ENCODE results near the gene STX17. TPM values are rescaled to one million over a fixed set of nuclear protein-coding genes. Genes with fewer than 3 reads are reported as not detected.
"Not testable (repeated sequence)": the region's sequence is repeated elsewhere in the genome, so short reads cannot be mapped to it uniquely, and the experiment has no call there.

STX17 gene
- total RNA-seq, 2 donors from 2014 or later, result 20.1 to 26.4 TPM

- H3K4me1 Mint-ChIP-seq, result no peaks in the 10 kb centered on the region
- ATAC-seq (replicated peaks), result no peak
- no peaks in the 10 kb centered on the region for H3K27me3 Mint-ChIP-seq
- no peak overlapping the region for H3K4me3 Mint-ChIP-seq
- no peaks in the 10 kb centered on the region for H3K9me3 Mint-ChIP-seq
- no peak overlapping the region for H3K27ac Mint-ChIP-seq
- H3K36me3 Mint-ChIP-seq (ENCODE audit: low read depth), result peaks cover 61% of the 10 kb centered on the region
Observed at GRCh38 chr9:99967457-99967856, 61.0 kb downstream of the STX17 start.

GRCh38 chr9:99970481-99970880 is 64.0 kb downstream of the STX17 start:
- peaks cover 52% of the 10 kb centered on the region for H3K36me3 Mint-ChIP-seq (ENCODE audit: low read depth)
- no peak for ATAC-seq (replicated peaks)
- H3K27ac Mint-ChIP-seq, result no peak overlapping the region
- H3K27me3 Mint-ChIP-seq, result no peaks in the 10 kb centered on the region
- H3K4me1 Mint-ChIP-seq, result no peaks in the 10 kb centered on the region
- H3K9me3 Mint-ChIP-seq, result no peaks in the 10 kb centered on the region
- H3K4me3 Mint-ChIP-seq, result no peak overlapping the region

GRCh38 chr9:99971410-99971809 is 65.0 kb downstream of the STX17 start:
- Mint-ChIP-seq H3K27me3 (no peaks in the 10 kb centered on the region), H3K9me3 (no peaks in the 10 kb centered on the region), H3K27ac (no peak overlapping the region), H3K4me1 (no peaks in the 10 kb centered on the region), H3K36me3 (ENCODE audit: low read depth) (peaks cover 51% of the 10 kb centered on the region), H3K4me3 (no peak overlapping the region)
- no peak for ATAC-seq (replicated peaks)

GRCh38 chr9:99973455-99973854 is 67.0 kb downstream of the STX17 start:
- ATAC-seq (replicated peaks), result no peak
- Mint-ChIP-seq H3K36me3 (ENCODE audit: low read depth) (peaks cover 39% of the 10 kb centered on the region), H3K9me3 (no peaks in the 10 kb centered on the region), H3K27me3 (no peaks in the 10 kb centered on the region), H3K4me3 (no peak overlapping the region), H3K27ac (no peak overlapping the region), H3K4me1 (no peaks in the 10 kb centered on the region)

- H3K27me3 Mint-ChIP-seq, result no peaks in the 10 kb centered on the region
- H3K9me3 Mint-ChIP-seq, result no peaks in the 10 kb centered on the region
- H3K4me1 Mint-ChIP-seq, result no peaks in the 10 kb centered on the region
- H3K4me3 Mint-ChIP-seq, result no peak overlapping the region
- peak overlapping the region; percentile 31 for H3K27ac Mint-ChIP-seq
- peaks cover 35% of the 10 kb centered on the region for H3K36me3 Mint-ChIP-seq (ENCODE audit: low read depth)
- ATAC-seq (replicated peaks), result no peak
Observed at GRCh38 chr9:99977033-99977792, 70.8 kb downstream of the STX17 start.

- Mint-ChIP-seq H3K4me1 (no peaks in the 10 kb centered on the region), H3K27ac (peak overlapping the region; percentile 31), H3K36me3 (ENCODE audit: low read depth) (peaks cover 42% of the 10 kb centered on the region), H3K9me3 (no peaks in the 10 kb centered on the region), H3K4me3 (no peak overlapping the region), H3K27me3 (no peaks in the 10 kb centered on the region)
- no peak for ATAC-seq (replicated peaks)
Observed at GRCh38 chr9:99978221-99978620, 71.8 kb downstream of the STX17 start.

GRCh38 chr9:99980598-99980997 is 74.1 kb downstream of the STX17 start:
- H3K4me1 Mint-ChIP-seq, result no peaks in the 10 kb centered on the region
- no peak overlapping the region for H3K4me3 Mint-ChIP-seq
- no peaks in the 10 kb centered on the region for H3K9me3 Mint-ChIP-seq
- ATAC-seq (replicated peaks), result no peak
- no peak overlapping the region for H3K27ac Mint-ChIP-seq
- H3K36me3 Mint-ChIP-seq (ENCODE audit: low read depth), result peaks cover 52% of the 10 kb centered on the region
- H3K27me3 Mint-ChIP-seq, result no peaks in the 10 kb centered on the region

GRCh38 chr9:99986642-99987041 is 80.2 kb downstream of the STX17 start:
- peaks cover 5% of the 10 kb centered on the region for H3K4me1 Mint-ChIP-seq
- no peak for ATAC-seq (replicated peaks)
- H3K36me3 Mint-ChIP-seq (ENCODE audit: low read depth), result peaks cover 75% of the 10 kb centered on the region
- H3K27ac Mint-ChIP-seq, result peak overlapping the region; percentile 15
- peaks cover 8% of the 10 kb centered on the region for H3K9me3 Mint-ChIP-seq
- H3K4me3 Mint-ChIP-seq, result no peak overlapping the region
- no peaks in the 10 kb centered on the region for H3K27me3 Mint-ChIP-seq

- ATAC-seq (replicated peaks); H3K4me1 Mint-ChIP-seq; H3K4me3 Mint-ChIP-seq; H3K27me3 Mint-ChIP-seq; H3K27ac Mint-ChIP-seq: not testable (repeated sequence)
- Mint-ChIP-seq H3K36me3 (ENCODE audit: low read depth) (peaks cover 65% of the 10 kb centered on the region), H3K9me3 (peaks cover 12% of the 10 kb centered on the region)
Observed at GRCh38 chr9:99990508-99990907, 84.1 kb downstream of the STX17 start.

- H3K9me3 Mint-ChIP-seq, result peaks cover 17% of the 10 kb centered on the region
- peaks cover 68% of the 10 kb centered on the region for H3K36me3 Mint-ChIP-seq (ENCODE audit: low read depth)
- H3K4me1 Mint-ChIP-seq, result peaks cover 5% of the 10 kb centered on the region
- H3K27me3 Mint-ChIP-seq, result no peaks in the 10 kb centered on the region
- H3K4me3 Mint-ChIP-seq, result no peak overlapping the region
- no peak for ATAC-seq (replicated peaks)
- no peak overlapping the region for H3K27ac Mint-ChIP-seq
Observed at GRCh38 chr9:99998266-99998665, 91.8 kb downstream of the STX17 start.

- H3K27ac Mint-ChIP-seq, result no peak overlapping the region
- H3K4me3 Mint-ChIP-seq, result no peak overlapping the region
- H3K36me3 Mint-ChIP-seq (ENCODE audit: low read depth), result peaks cover 71% of the 10 kb centered on the region
- H3K9me3 Mint-ChIP-seq, result peaks cover 17% of the 10 kb centered on the region
- ATAC-seq (replicated peaks), result no peak
- H3K27me3 Mint-ChIP-seq, result no peaks in the 10 kb centered on the region
- H3K4me1 Mint-ChIP-seq, result peaks cover 5% of the 10 kb centered on the region
Observed at GRCh38 chr9:99998866-99999265, 92.4 kb downstream of the STX17 start.

GRCh38 chr9:99999797-100000196 is 93.3 kb downstream of the STX17 start:
- Mint-ChIP-seq H3K27me3 (no peaks in the 10 kb centered on the region), H3K9me3 (peaks cover 14% of the 10 kb centered on the region), H3K27ac (no peak overlapping the region), H3K4me3 (no peak overlapping the region), H3K36me3 (ENCODE audit: low read depth) (peaks cover 66% of the 10 kb centered on the region), H3K4me1 (peaks cover 5% of the 10 kb centered on the region)
- no peak for ATAC-seq (replicated peaks)

- H3K27me3 Mint-ChIP-seq, result no peaks in the 10 kb centered on the region
- no peaks in the 10 kb centered on the region for H3K9me3 Mint-ChIP-seq
- H3K27ac Mint-ChIP-seq, result no peak overlapping the region
- ATAC-seq (replicated peaks), result peak; percentile 42
- peaks cover 78% of the 10 kb centered on the region for H3K36me3 Mint-ChIP-seq (ENCODE audit: low read depth)
- peaks cover 4% of the 10 kb centered on the region for H3K4me1 Mint-ChIP-seq
- H3K4me3 Mint-ChIP-seq, result no peak overlapping the region
Observed at GRCh38 chr9:100011062-100011681, 104.7 kb downstream of the STX17 start.

- H3K36me3 Mint-ChIP-seq (ENCODE audit: low read depth), result peaks cover 78% of the 10 kb centered on the region
- no peaks in the 10 kb centered on the region for H3K27me3 Mint-ChIP-seq
- H3K27ac Mint-ChIP-seq, result no peak overlapping the region
- H3K4me1 Mint-ChIP-seq, result peaks cover 4% of the 10 kb centered on the region
- H3K9me3 Mint-ChIP-seq, result no peaks in the 10 kb centered on the region
- no peak for ATAC-seq (replicated peaks)
- H3K4me3 Mint-ChIP-seq, result no peak overlapping the region
Observed at GRCh38 chr9:100012279-100012678, 105.8 kb downstream of the STX17 start.

GRCh38 chr9:100013573-100013972 is 107.1 kb downstream of the STX17 start:
- Mint-ChIP-seq H3K4me1 (peaks cover 4% of the 10 kb centered on the region), H3K36me3 (ENCODE audit: low read depth) (peaks cover 84% of the 10 kb centered on the region)

More at GRCh38 chr9:100013573-100013972, 107.1 kb downstream of the STX17 start:
- ATAC-seq (replicated peaks), result no peak
- H3K27ac Mint-ChIP-seq, result no peak overlapping the region
- H3K9me3 Mint-ChIP-seq, result no peaks in the 10 kb centered on the region
- no peaks in the 10 kb centered on the region for H3K27me3 Mint-ChIP-seq
- H3K4me3 Mint-ChIP-seq, result no peak overlapping the region
